GM21529 (cell line): Measurements from ENCODE around the gene FIGN.

ENCODE experiments used
- ATAC-seq: cut with Tn5 transposase; IDR thresholded peaks from one replicate; pipeline ENCODE4 v1.9.1; 2021; ENCODE audit not compliant: unreplicated experiment

The FIGN gene

GRCh38 chr2:163709270-163709669 is 26.5 kb downstream of the FIGN start:
- ATAC-seq = no peak

- no peak for ATAC-seq
Measured at GRCh38 chr2:163708265-163708664, 27.5 kb downstream of the FIGN start.

- no peak for ATAC-seq
Measured at GRCh38 chr2:163703386-163703785, 32.4 kb downstream of the FIGN start.

GRCh38 chr2:163701399-163702195 is 34.2 kb downstream of the FIGN start:
- ATAC-seq = no peak

- ATAC-seq = no peak
Measured at GRCh38 chr2:163698857-163699256, 37.0 kb downstream of the FIGN start.

- ATAC-seq = no peak
Measured at GRCh38 chr2:163697846-163698637, 37.8 kb downstream of the FIGN start.

- ATAC-seq = no peak
Measured at GRCh38 chr2:163697429-163697828, 38.4 kb downstream of the FIGN start.

- no peak for ATAC-seq
Measured at GRCh38 chr2:163693484-163693883, 42.3 kb downstream of the FIGN start.

- ATAC-seq = no peak
Measured at GRCh38 chr2:163692611-163693482, 43.0 kb downstream of the FIGN start.

GRCh38 chr2:163692081-163692480 is 43.7 kb downstream of the FIGN start:
- ATAC-seq = no peak

GRCh38 chr2:163690896-163691295 is 44.9 kb downstream of the FIGN start:
- no peak for ATAC-seq

GRCh38 chr2:163687217-163687616 is 48.6 kb downstream of the FIGN start:
- no peak for ATAC-seq

- no peak for ATAC-seq
Measured at GRCh38 chr2:163686289-163686688, 49.5 kb downstream of the FIGN start.

- ATAC-seq = no peak
Measured at GRCh38 chr2:163682695-163683094, 53.1 kb downstream of the FIGN start.

GRCh38 chr2:163681745-163682144 is 54.1 kb downstream of the FIGN start:
- ATAC-seq = no peak

- ATAC-seq = no peak
Measured at GRCh38 chr2:163675388-163675787, 60.4 kb downstream of the FIGN start.

- no peak for ATAC-seq
Measured at GRCh38 chr2:163673522-163673921, 62.3 kb downstream of the FIGN start.

GRCh38 chr2:163670929-163671328 is 64.9 kb downstream of the FIGN start:
- ATAC-seq = no peak

- ATAC-seq = no peak
Measured at GRCh38 chr2:163669506-163669905, 66.3 kb downstream of the FIGN start.

- no peak for ATAC-seq
Measured at GRCh38 chr2:163667064-163667887, 68.5 kb downstream of the FIGN start.
